Psoas muscle (tissue), 8 donors: ENCODE measurements around the gene OGG1. TPM values are rescaled to one million over a fixed set of nuclear protein-coding genes. Genes with fewer than 3 reads are reported as not detected.
A peak's percentile ranks its signal among the peaks of the same experiment; 100 is the strongest.

ENCODE experiments used
- ATAC-seq, 4 donors: fragments of 200-7000 bp; cut with Tn5 transposase; one replicate each; pipeline ENCODE4 v1.9.1; 2020; ENCODE audit warnings: moderate library complexity in 3 of 4, mild to moderate bottlenecking in 2 of 4
- DNase-seq, 2 donors: peaks; one replicate each; pipeline ENCODE4 v3.0.0-alpha.2; 2020
- H3K27ac ChIP-seq: fragments of 200-600 bp; one replicate; pipeline ENCODE4 v1.8.0; 2022
- H3K27me3 ChIP-seq, 3 donors: fragments of 200-600 bp in 1 of 3; one replicate each; pipeline versions ENCODE4 v1.6.1 to v1.8.0; 2013 to 2022; ENCODE audit warnings: low read length in 2 of 3, mild to moderate bottlenecking in 2 of 3, moderate library complexity in 1 of 3; ENCODE audit not compliant: insufficient read depth in 3 of 3
- H3K36me3 ChIP-seq, 2 donors: fragments of 200-600 bp in 1 of 2; one replicate each; pipeline versions ENCODE4 v1.6.1 to v1.8.0; 2013 to 2022; ENCODE audit warnings: low read depth in 1 of 2, mild to moderate bottlenecking in 1 of 2, moderate library complexity in 1 of 2; ENCODE audit not compliant: insufficient read depth in 1 of 2
- H3K4me1 ChIP-seq: fragments of 200-600 bp; one replicate; pipeline ENCODE4 v1.8.0; 2022
- H3K4me3 ChIP-seq: fragments of 200-600 bp; one replicate; pipeline ENCODE4 v1.8.0; 2022; ENCODE audit warnings: mild to moderate bottlenecking
- H3K9me3 ChIP-seq: fragments of 200-600 bp; one replicate; pipeline ENCODE4 v1.8.0; 2022
- CTCF ChIP-seq: fragments of 200-600 bp; IDR thresholded peaks from one replicate; pipeline ENCODE4 v1.8.0; 2022; ENCODE audit warnings: antibody characterized with exemption
- WGBS, 3 donors: extraction: QIAGEN DNeasy Blood & Tissue Kit; methylation state at CpG; one replicate each; pipeline versions ENCODE4 v1.1.6 to v1.1.7; 2013; 5-methylcytosine and 5-hydroxymethylcytosine counted together
- intact Hi-C, 2 donors: fragments of 100-400 bp; cut with DNase I; formaldehyde crosslinking; loops; one replicate each; pipeline versions ENCODE4 v1.11.0 to v1.14.2; 2022
- polyA plus RNA-seq, 3 donors: library from polyadenylated mRNA; stranded (reverse); fragments of 200-250 nt; gene quantifications; one replicate each; pipeline ENCODE4 v1.2.3, GENCODE V29; 2013
- total RNA-seq, 4 donors: library from RNA; stranded (reverse); fragmentation: NEBNext Ultra II Directional in 2 of 4; extraction: Animal tissue kit (Norgen Biotek cat#: 25700) in 2 of 4; gene quantifications; one replicate each; pipeline versions ENCODE4 v1.2.1 to v1.2.4, GENCODE V29; 2021 to 2023
- donor health status: healthy with polysubstance abuse.
- donor health status: DM: no; HTN: no; CAD: no; lungs with moderate emphysema.
- donor health status: Bipolar disorder and iron deficiency.
- donor health status: healthy.
- donor health status: DM: yes; HTN: yes; CAD: no.
- donor health status: DM: no; HTN: no; CAD: no.
- donor health status: DM: no; HTN: no; CAD: no.
- donor health status: DM: yes; HTN: yes; CAD: no.

Gene OGG1
- total and polyA plus RNA-seq, 7 donors = 6.3 to 19.7 (median 8.9) TPM

GRCh38 chr3:9760779-9761505, 11.2 kb downstream of the OGG1 start:
- no peak for TF ChIP-seq CTCF
- Histone ChIP-seq H3K27me3 (no peaks in the 10 kb centered on the region), H3K36me3 (peaks cover 0 to 54% of the 10 kb centered on the region in 2 donors), H3K4me3 (no peak overlapping the region), H3K4me1 (no peaks in the 10 kb centered on the region), H3K9me3 (no peaks in the 10 kb centered on the region), H3K27ac (no peak overlapping the region)
- intact Hi-C loops = no loop called here
- DNase-seq (no peak), ATAC-seq (no peak)
- 96 to 99% (median 98%) methylated on average over 10 of the region's 10 CpGs for WGBS, 3 donors

GRCh38 chr3:9761919-9762318, 12.2 kb downstream of the OGG1 start:
- no peak overlapping the region for H3K27ac ChIP-seq
- 88 to 96% (median 94%) methylated on average over 5 of the region's 5 CpGs for WGBS, 3 donors
- H3K4me3 ChIP-seq = no peak overlapping the region
- no peak for DNase-seq
- intact Hi-C loops = no loop called here
- H3K27me3 ChIP-seq = no peaks in the 10 kb centered on the region
- ATAC-seq = no peak
- peaks cover 0 to 44% of the 10 kb centered on the region in 2 donors for H3K36me3 ChIP-seq
- no peak for TF ChIP-seq CTCF
- no peaks in the 10 kb centered on the region for H3K4me1 ChIP-seq
- H3K9me3 ChIP-seq = no peaks in the 10 kb centered on the region

DNA sequence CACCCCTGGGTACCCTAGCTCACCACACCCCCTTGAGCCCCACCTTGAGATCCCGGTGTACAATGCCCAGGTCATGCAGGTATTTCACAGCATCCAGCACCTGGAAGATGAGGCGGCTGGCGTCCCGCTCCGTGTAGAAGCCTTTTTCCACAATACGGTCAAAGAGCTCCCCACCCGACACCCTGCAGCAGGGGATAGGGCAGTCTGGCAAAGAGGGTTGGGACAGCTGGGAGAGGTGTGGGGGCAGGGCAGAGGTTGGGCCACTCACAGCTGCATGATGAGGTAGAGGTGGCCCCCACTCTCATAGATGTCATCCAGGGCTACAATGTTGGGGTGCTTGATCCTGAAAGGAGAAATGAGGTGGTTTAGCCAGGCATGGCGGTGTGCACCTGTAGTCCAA, 13.1 kb downstream of the OGG1 start:
- TF ChIP-seq CTCF = no peak
- WGBS, 3 donors = 85 to 91% (median 87%) methylated on average over 8 of the region's 8 CpGs
- H3K9me3 ChIP-seq = no peaks in the 10 kb centered on the region
- no peaks in the 10 kb centered on the region for H3K27me3 ChIP-seq
- H3K36me3 ChIP-seq = peaks cover 0 to 35% of the 10 kb centered on the region in 2 donors
- DNase-seq (no peak), ATAC-seq (peak in 1 of 4 donors; percentile 21)
- H3K4me3 ChIP-seq = no peak overlapping the region
- H3K4me1 ChIP-seq = no peaks in the 10 kb centered on the region
- intact Hi-C loops = no loop called here
- no peak overlapping the region for H3K27ac ChIP-seq

GRCh38 chr3:9765865-9766264, 16.1 kb downstream of the OGG1 start:
- Histone ChIP-seq H3K4me3 (no peak overlapping the region), H3K27ac (no peak overlapping the region), H3K27me3 (peaks cover 0 to 5% (median 0%) of the 10 kb centered on the region in 3 donors), H3K36me3 (peaks cover 0 to 16% of the 10 kb centered on the region in 2 donors), H3K9me3 (no peaks in the 10 kb centered on the region), H3K4me1 (no peaks in the 10 kb centered on the region)
- no peak for TF ChIP-seq CTCF
- ATAC-seq = no peak
- intact Hi-C loops = no loop called here
- WGBS, 3 donors = 88 to 94% (median 90%) methylated on average over 4 of the region's 4 CpGs
- no peak for DNase-seq

GRCh38 chr3:9767418-9767817, 17.7 kb downstream of the OGG1 start:
- 59 to 66% (median 63%) methylated on average over 7 of the region's 7 CpGs for WGBS, 3 donors
- Histone ChIP-seq H3K27ac (no peak overlapping the region), H3K4me3 (no peak overlapping the region), H3K27me3 (peaks cover 0 to 5% (median 0%) of the 10 kb centered on the region in 3 donors), H3K4me1 (no peaks in the 10 kb centered on the region), H3K9me3 (no peaks in the 10 kb centered on the region), H3K36me3 (peaks cover 0 to 11% of the 10 kb centered on the region in 2 donors)
- no peak for ATAC-seq
- no peak for DNase-seq
- TF ChIP-seq CTCF = no peak
- intact Hi-C loops = no loop called here
